ENCODE measurements around the gene KRT15.
"Not testable (repeated sequence)": the region's sequence is repeated elsewhere in the genome, so short reads cannot be mapped to it uniquely, and the experiment has no call there.

KRT15 gene

GRCh38 chr17:41544491-41544892 lies 25.8 kb upstream of the KRT15 start:
- no peak for DNase-seq (ENCODE audit: low read depth in 2 of 2)

GRCh38 chr17:41542786-41543185 lies 24.1 kb upstream of the KRT15 start:
- DNase-seq (ENCODE audit: low read depth in 2 of 2), result not testable (repeated sequence)

GRCh38 chr17:41542357-41542756 lies 23.7 kb upstream of the KRT15 start:
- DNase-seq (ENCODE audit: low read depth in 2 of 2), result no peak

GRCh38 chr17:41540921-41541625 lies 22.4 kb upstream of the KRT15 start:
- no peak for DNase-seq (ENCODE audit: low read depth in 2 of 2)

- DNase-seq (ENCODE audit: low read depth in 2 of 2), result no peak
Measured at GRCh38 chr17:41539979-41540701, 21.4 kb upstream of the KRT15 start.

GRCh38 chr17:41539071-41539492 lies 20.4 kb upstream of the KRT15 start:
- DNase-seq (ENCODE audit: low read depth in 2 of 2), result no peak

- no peak for DNase-seq (ENCODE audit: low read depth in 2 of 2)
Measured at GRCh38 chr17:41538565-41538991, 19.9 kb upstream of the KRT15 start.

GRCh38 chr17:41537990-41538389 lies 19.3 kb upstream of the KRT15 start:
- no peak for DNase-seq (ENCODE audit: low read depth in 2 of 2)

- DNase-seq (ENCODE audit: low read depth in 2 of 2), result no peak
Measured at GRCh38 chr17:41537614-41537954, 18.9 kb upstream of the KRT15 start.

- DNase-seq (ENCODE audit: low read depth in 2 of 2), result no peak
Measured at GRCh38 chr17:41536741-41537613, 18.3 kb upstream of the KRT15 start.

- DNase-seq (ENCODE audit: low read depth in 2 of 2), result no peak
Measured at GRCh38 chr17:41535764-41536481, 17.2 kb upstream of the KRT15 start.

GRCh38 chr17:41534899-41535546 lies 16.3 kb upstream of the KRT15 start:
- DNase-seq (ENCODE audit: low read depth in 2 of 2), result no peak

- DNase-seq (ENCODE audit: low read depth in 2 of 2), result no peak
Measured at GRCh38 chr17:41533613-41534012, 14.9 kb upstream of the KRT15 start.

GRCh38 chr17:41532947-41533570 lies 14.4 kb upstream of the KRT15 start:
- DNase-seq (ENCODE audit: low read depth in 2 of 2), result no peak

- no peak for DNase-seq (ENCODE audit: low read depth in 2 of 2)
Measured at GRCh38 chr17:41531993-41532392, 13.3 kb upstream of the KRT15 start.

- no peak for DNase-seq (ENCODE audit: low read depth in 2 of 2)
Measured at GRCh38 chr17:41530062-41531048, 11.7 kb upstream of the KRT15 start.

- DNase-seq (ENCODE audit: low read depth in 2 of 2), result no peak
Measured at GRCh38 chr17:41529491-41529915, 10.8 kb upstream of the KRT15 start.

- DNase-seq (ENCODE audit: low read depth in 2 of 2), result no peak
Measured at GRCh38 chr17:41528959-41529353, 10.3 kb upstream of the KRT15 start.

Data from stimulated activated CD8-positive, alpha-beta memory T cell treated with anti-CD3 and anti-CD28 coated beads, Interleukin-2, amount 100 ng/mL, for 1 hour (primary cell).